ENCODE measurements around the gene HAGHL.

Gene HAGHL

GRCh38 chr16:709566-710499 lies 17.1 kb upstream of the HAGHL start:
- no peak for TF ChIP-seq GATA3 (IDR thresholded peaks at IDR 0.05; ENCODE audit: low read depth, low read length)
- TF ChIP-seq GATA2 (IDR thresholded peaks at IDR 0.05; ENCODE audit: low read depth, low read length) = peak; percentile 82

- TF ChIP-seq GATA3 (IDR thresholded peaks at IDR 0.05; ENCODE audit: low read depth, low read length) = no peak
- no peak for TF ChIP-seq GATA2 (IDR thresholded peaks at IDR 0.05; ENCODE audit: low read depth, low read length)
These were observed 16.3 kb upstream of the HAGHL start for GRCh38 chr16:710500-711075.

GRCh38 chr16:711084-711483 lies 15.8 kb upstream of the HAGHL start:
- TF ChIP-seq GATA3 (IDR thresholded peaks at IDR 0.05; ENCODE audit: low read depth, low read length) (no peak), GATA2 (IDR thresholded peaks at IDR 0.05; ENCODE audit: low read depth, low read length) (no peak)

- no peak for TF ChIP-seq GATA2 (IDR thresholded peaks at IDR 0.05; ENCODE audit: low read depth, low read length)
- no peak for TF ChIP-seq GATA3 (IDR thresholded peaks at IDR 0.05; ENCODE audit: low read depth, low read length)
These were observed 15.2 kb upstream of the HAGHL start for GRCh38 chr16:711548-712320.

GRCh38 chr16:714079-714478 lies 12.8 kb upstream of the HAGHL start:
- TF ChIP-seq GATA2 (IDR thresholded peaks at IDR 0.05; ENCODE audit: low read depth, low read length) = no peak
- TF ChIP-seq GATA3 (IDR thresholded peaks at IDR 0.05; ENCODE audit: low read depth, low read length) = no peak

GRCh38 chr16:714558-715476 lies 12.1 kb upstream of the HAGHL start, which contains the start of gene METRN:
METRN (plus strand) TSS chr16:715118; CDS start chr16:715290, 172 bp downstream.
- TF ChIP-seq GATA2 (IDR thresholded peaks at IDR 0.05; ENCODE audit: low read depth, low read length) = no peak
- TF ChIP-seq GATA3 (IDR thresholded peaks at IDR 0.05; ENCODE audit: low read depth, low read length) = no peak

GRCh38 chr16:715477-716199 lies 11.3 kb upstream of the HAGHL start:
- TF ChIP-seq GATA2 (IDR thresholded peaks at IDR 0.05; ENCODE audit: low read depth, low read length) (no peak), GATA3 (IDR thresholded peaks at IDR 0.05; ENCODE audit: low read depth, low read length) (no peak)

- TF ChIP-seq GATA3 (IDR thresholded peaks at IDR 0.05; ENCODE audit: low read depth, low read length) (no peak), GATA2 (IDR thresholded peaks at IDR 0.05; ENCODE audit: low read depth, low read length) (no peak)
These were observed 10.7 kb upstream of the HAGHL start for GRCh38 chr16:716200-716568.

GRCh38 chr16:716768-717325 lies 10.1 kb upstream of the HAGHL start:
- TF ChIP-seq GATA2 (IDR thresholded peaks at IDR 0.05; ENCODE audit: low read depth, low read length) (no peak), GATA3 (IDR thresholded peaks at IDR 0.05; ENCODE audit: low read depth, low read length) (no peak)

- TF ChIP-seq GATA2 (IDR thresholded peaks at IDR 0.05; ENCODE audit: low read depth, low read length) = no peak
- no peak for TF ChIP-seq GATA3 (IDR thresholded peaks at IDR 0.05; ENCODE audit: low read depth, low read length)
These were observed 9.3 kb upstream of the HAGHL start for GRCh38 chr16:717450-718245.

- TF ChIP-seq GATA3 (IDR thresholded peaks at IDR 0.05; ENCODE audit: low read depth, low read length) (no peak), GATA2 (IDR thresholded peaks at IDR 0.05; ENCODE audit: low read depth, low read length) (no peak)
These were observed 8.5 kb upstream of the HAGHL start for GRCh38 chr16:718389-718788.

- no peak for TF ChIP-seq GATA3 (IDR thresholded peaks at IDR 0.05; ENCODE audit: low read depth, low read length)
These were observed 8.0 kb upstream of the HAGHL start for GRCh38 chr16:718922-719321.
